ENCODE results near the gene TMEM52B. TPM values are rescaled to one million over a fixed set of nuclear protein-coding genes. Genes with fewer than 3 reads are reported as not detected.

Gene TMEM52B
- total and polyA plus RNA-seq, 9 of the 15 experiments (the other 6 are each of a cell fraction or from before 2014, with no cell fraction given) = not detected

GRCh38 chr12:10213168-10214135 lies 34.6 kb downstream of the TMEM52B start (continued):
- TF ChIP-seq E2F6 (IDR thresholded peaks at IDR 0.05; ENCODE audit: borderline replicate concordance in 1 of 2, extremely low read depth in 1 of 2, insufficient read depth in 1 of 2, insufficient read length in 1 of 2, low read depth in 1 of 2, low read length in 1 of 2, poor library complexity in 1 of 2, severe bottlenecking in 1 of 2) = peak in 1 of 2 experiments; percentile 16
- peak; percentile 13; the same call in 1 of the 2 replicates for TF ChIP-seq PHF8 (IDR thresholded peaks at IDR 0.05; ENCODE audit: borderline replicate concordance, low read length)
- 0 out of 2 replicates have a peak, but pooled peaks have one; percentile 7 for TF ChIP-seq HCFC1 (IDR thresholded peaks at IDR 0.05; ENCODE audit: low read depth, low read length)
- no peak for TF ChIP-seq NCOR1 (IDR thresholded peaks at IDR 0.05)
- TF ChIP-seq DACH1 (IDR thresholded peaks at IDR 0.05; ENCODE audit: partially characterized antibody) = peak; percentile 8
- peak; percentile 68 for TF ChIP-seq ATF3 (IDR thresholded peaks at IDR 0.05)
- TF ChIP-seq ATF3 (CRISPR knock-in tag; conservative IDR thresholded peaks at IDR 0.05) = no peak
- no peak for TF ChIP-seq BCLAF1 (IDR thresholded peaks at IDR 0.05; ENCODE audit: borderline replicate concordance in 1 of 2, control insufficient read depth in 1 of 2, low read depth in 2 of 2, low read length in 1 of 2)
- 0 out of 4 replicates have a peak, but pooled peaks of 1 of the 2 experiments have one; percentile 7 for TF ChIP-seq KDM1A (IDR thresholded peaks at IDR 0.05)
- TF ChIP-seq MAFG (tag; conservative IDR thresholded peaks at IDR 0.05) = peak; percentile 53
- peak; percentile 75 for TF ChIP-seq POLR2G (IDR thresholded peaks at IDR 0.05; ENCODE audit: low read depth, low read length)
- TF ChIP-seq ESRRA (IDR thresholded peaks at IDR 0.05; ENCODE audit: borderline replicate concordance, low read depth) = 0 out of 2 replicates have a peak, but pooled peaks have one; percentile 35
- TF ChIP-seq ZNF41 (CRISPR knock-in tag; conservative IDR thresholded peaks at IDR 0.05) = no peak

All from K562 (cell line).